Ramos (cell line): ENCODE data around the gene TMEM247.
"Not testable (repeated sequence)": the region's sequence is repeated elsewhere in the genome, so short reads cannot be mapped to it uniquely, and the experiment has no call there.

ENCODE experiments used
- in situ Hi-C: fragments of 300-500 bp; cut with MboI; formaldehyde crosslinking; loops from one replicate; pipeline ENCODE4 v1.14.3; 2022; ENCODE audit warnings: low sequenced_read_pairs; ENCODE audit not compliant: unreplicated experiment

The TMEM247 gene

DNA sequence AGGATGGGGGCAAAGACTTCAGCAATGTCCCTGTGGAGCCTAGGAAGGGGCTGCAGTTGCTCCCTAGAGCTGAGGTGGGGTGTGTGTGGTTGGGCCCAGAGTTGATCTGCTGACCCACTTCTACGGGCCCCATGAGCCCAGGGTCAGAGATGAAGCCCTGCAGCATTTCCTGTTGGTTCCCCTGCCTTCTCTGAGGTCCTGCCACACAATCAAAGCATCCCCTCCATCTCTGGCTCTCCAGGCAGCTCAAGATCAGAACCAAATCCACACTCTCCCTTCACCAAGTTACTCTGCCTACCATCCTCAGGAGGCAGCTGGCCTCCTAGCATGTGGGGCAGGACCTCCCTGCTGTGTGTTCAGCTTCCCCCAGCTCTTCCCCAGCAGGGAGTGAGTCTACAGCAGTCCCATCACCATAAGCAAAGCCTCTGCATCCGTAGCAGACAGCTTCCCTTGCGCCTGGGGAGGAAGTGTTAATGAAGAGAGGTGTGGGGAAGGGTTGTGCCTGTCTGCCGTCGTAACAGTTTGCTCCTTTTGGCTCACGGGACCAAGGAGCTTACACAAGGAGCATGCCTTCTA is 26.9 kb downstream of the TMEM247 start:
- in situ Hi-C loops: no loop called here

DNA sequence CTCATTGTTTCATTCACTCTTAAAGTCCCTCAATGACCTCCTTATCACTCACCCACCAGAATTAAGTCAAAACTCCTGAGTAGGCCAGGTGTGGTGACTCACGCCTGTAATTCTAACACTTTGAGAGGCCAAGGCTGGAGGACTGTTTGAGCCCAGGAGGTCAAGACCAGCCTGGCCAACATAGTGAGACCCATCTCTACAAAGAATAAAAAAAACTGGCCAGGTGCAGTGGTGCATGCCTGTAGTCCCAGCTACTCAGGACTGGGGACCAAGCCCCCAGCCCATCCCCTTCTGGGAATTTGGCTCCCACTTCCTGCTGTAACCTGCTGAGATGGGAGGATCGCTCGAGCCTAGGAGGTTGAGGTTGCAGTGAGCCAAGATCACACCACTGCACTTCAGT is 28.9 kb downstream of the TMEM247 start:
- in situ Hi-C loops: no loop called here

GRCh38 chr2:46508759-46509158 is 29.4 kb downstream of the TMEM247 start:
- in situ Hi-C loops: no loop called here

DNA sequence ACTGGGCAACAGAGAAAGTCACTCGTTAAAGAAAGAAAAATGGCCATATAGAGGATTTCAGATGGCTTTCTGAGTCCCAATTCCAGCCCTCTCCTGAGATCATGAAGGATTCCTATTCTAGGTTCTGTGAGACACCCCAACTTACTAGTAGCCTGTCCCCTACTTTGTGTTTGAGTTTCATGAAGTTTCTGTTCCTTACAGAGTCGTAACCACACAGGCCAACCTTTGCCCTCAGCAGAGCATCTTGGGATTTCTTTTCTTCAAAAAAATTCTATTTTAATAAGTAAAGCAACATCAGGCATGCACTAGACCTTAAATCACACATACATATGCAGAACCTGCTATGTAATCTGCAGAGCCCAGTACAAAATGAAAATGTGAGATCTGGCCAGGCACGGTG is 30.4 kb downstream of the TMEM247 start:
- in situ Hi-C loops: no loop called here

DNA sequence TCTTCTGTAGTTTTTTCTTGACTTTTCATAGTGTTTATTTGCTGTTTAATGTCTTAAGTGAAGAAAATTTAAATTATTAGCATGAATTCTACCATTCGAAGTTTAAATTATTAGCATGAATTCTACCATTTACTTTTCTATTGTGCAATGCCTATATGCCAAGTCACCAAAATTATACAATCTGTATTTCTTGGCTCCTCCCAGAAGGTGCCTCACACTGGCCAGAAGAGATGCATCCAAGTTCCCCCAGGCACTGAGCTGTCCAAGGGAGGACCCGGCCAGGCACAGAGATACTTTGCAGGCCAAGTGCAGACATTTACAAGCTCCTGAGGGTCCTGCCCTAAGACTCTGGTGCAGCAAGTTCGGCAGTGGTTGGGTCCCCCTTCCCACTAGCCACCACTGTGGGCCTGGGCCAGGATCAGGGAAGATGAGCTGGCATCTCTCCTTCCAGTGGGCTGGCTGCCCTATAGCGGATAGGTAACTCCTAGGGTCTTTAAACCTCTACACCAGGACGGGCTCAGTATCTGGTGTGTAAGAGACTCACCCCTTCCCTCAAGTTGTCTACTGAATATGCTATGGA is 31.3 kb downstream of the TMEM247 start:
- in situ Hi-C loops: no loop called here

GRCh38 chr2:46512185-46512584 is 32.8 kb downstream of the TMEM247 start:
- in situ Hi-C loops: no loop called here

- in situ Hi-C loops: no loop called here
These were observed 35.4 kb downstream of the TMEM247 start for GRCh38 chr2:46514738-46515137.

GRCh38 chr2:46517485-46517884 is 38.1 kb downstream of the TMEM247 start:
- in situ Hi-C loops: no loop called here

DNA sequence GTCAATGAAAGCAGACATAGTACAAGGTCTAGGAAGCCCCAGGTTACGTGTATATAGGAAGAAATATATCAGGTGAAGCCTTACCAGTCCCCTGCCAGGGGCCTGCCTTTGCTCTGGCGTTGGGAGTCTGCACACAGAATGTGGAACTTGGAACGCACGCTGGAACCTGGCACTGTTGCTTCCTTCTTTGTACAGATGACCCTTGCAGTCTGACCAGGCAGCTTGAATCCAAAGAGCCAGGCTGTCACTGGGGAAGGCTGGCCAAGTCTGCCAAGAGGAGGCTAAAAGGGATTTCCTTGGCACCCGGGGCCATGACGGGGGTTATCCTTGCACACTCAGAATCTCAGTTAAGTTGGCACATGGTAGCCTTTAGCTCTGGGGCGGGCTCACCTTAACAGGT is 39.5 kb downstream of the TMEM247 start:
- in situ Hi-C loops: no loop called here

- in situ Hi-C loops: no loop called here
These were observed 39.9 kb downstream of the TMEM247 start for GRCh38 chr2:46519265-46519664.

DNA sequence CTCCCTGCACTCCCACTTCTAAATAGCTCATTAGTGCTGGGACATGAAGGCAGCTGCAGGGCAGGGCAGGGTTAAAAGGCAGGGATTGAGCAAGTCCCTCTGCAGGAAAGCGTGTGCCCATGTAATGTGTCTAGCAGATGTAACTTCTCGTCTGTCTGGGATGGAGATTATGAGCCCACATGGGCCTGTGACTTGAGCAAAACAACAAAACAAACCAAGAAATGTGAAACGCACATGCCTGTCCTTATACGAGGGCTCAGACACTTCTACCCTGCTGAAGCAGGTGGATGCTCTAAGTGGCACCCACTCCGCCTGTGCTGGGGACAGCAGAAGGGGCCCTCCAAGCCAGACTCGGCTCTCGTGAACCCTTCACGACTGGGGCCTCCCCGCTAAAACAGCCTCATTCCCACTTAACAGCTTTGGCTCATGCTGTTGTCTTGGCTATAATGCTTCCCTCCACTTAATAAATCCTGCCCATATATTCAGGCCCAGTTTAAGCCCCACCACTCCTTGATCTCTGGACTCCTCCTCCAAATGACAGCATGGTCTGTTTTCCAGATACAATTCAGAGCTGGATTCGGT is 40.9 kb downstream of the TMEM247 start:
- in situ Hi-C loops: no loop called here

GRCh38 chr2:46521215-46521683 is 41.9 kb downstream of the TMEM247 start:
- in situ Hi-C loops: no loop called here

DNA sequence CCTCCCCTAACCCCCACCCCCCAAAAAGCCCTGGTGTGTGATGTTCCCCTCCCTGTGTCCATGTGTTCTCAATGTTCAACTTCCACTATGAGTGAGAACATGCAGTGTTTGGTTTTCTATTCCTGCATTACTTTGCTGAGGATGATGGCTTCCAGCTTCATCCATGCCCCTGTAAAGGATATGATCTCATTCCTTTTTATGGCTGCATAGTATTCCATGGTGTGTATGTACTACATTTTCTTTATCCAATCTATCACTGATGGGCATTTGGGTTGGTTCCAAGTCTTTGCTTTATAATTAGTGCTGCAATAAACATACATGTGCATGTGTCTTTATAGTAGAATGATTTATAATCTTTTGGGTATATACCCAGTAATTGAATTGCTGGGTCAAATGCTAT is 43.0 kb downstream of the TMEM247 start:
- in situ Hi-C loops: not testable (repeated sequence)

DNA sequence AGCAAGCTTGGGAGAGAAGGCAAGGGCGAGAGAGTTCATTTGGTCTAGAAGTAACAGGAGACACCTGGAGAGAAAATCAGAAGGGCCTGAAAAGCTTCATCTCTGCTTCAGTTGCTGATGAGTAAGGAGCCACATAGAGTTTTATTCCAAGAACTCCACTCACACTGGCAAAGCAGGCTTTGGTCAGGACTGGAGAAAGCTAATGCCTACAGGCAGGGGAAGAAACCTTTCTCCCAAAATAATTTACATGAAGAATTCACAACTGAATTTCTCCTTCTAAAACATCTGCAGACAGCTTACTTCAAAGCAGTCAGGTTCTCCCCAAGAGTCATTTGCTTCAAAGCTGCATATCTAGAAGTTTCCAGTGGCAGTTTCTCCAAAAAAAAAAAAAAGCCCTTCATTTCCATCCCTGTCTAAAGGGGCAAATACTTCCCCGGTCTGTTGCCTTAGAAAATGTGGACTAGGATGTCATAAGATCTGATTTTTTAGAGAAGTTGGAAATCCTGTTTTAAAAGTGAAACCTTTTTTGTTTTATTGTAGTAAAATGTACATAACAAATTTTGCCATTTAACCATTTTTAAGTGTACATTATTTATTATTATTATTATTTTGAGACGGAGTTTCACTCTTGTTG is 46.3 kb downstream of the TMEM247 start:
- in situ Hi-C loops: no loop called here

GRCh38 chr2:46528880-46529279 is 49.5 kb downstream of the TMEM247 start:
- in situ Hi-C loops: no loop called here

DNA sequence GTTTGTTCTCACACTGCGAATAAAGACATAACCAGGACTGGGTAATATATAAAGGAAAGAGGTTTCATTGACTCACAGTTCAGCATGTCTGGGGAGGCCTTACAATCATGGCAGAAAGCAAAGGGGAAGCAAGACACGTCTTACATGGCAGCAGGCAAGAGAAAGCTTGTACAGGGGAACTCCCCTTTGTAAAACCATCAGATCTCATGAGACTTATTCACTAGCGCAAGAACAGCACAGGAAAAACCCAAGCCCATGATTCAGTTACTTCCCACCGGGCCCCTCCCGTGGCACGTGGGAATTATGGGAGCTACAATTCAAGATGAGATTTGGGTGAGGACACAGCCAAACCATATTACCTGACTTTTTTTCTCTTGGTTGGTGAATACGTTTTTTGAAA is 51.3 kb downstream of the TMEM247 start:
- in situ Hi-C loops: no loop called here

DNA sequence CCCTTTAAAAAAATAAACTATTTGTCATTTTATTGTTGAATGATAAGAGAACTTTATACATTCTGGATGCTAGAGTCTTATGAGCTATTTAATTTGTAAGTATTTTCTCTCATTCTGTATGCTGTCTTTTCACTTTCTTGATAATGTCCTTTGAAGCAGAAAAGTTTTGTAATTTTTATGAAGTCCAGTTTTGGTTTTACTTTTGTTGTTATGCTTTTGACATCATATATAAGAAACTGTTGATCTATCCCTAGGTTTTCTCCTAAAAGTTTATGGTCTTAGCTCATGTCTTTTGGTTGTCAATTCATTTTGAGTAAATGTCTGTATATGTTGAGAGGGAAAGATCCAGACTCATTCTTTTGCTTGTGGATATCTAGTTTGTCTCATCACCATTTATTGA is 52.5 kb downstream of the TMEM247 start:
- in situ Hi-C loops: no loop called here
